ENCODE measurements around the gene CATSPER4. TPM values are rescaled to one million over a fixed set of nuclear protein-coding genes. Genes with fewer than 3 reads are reported as not detected.
A peak's percentile ranks its signal among the peaks of the same experiment; 100 is the strongest.

The CATSPER4 gene
- total and polyA plus RNA-seq, 2 of the 13 experiments (the other 11 are each of a cell fraction or from before 2014, with no cell fraction given) = not detected

DNA sequence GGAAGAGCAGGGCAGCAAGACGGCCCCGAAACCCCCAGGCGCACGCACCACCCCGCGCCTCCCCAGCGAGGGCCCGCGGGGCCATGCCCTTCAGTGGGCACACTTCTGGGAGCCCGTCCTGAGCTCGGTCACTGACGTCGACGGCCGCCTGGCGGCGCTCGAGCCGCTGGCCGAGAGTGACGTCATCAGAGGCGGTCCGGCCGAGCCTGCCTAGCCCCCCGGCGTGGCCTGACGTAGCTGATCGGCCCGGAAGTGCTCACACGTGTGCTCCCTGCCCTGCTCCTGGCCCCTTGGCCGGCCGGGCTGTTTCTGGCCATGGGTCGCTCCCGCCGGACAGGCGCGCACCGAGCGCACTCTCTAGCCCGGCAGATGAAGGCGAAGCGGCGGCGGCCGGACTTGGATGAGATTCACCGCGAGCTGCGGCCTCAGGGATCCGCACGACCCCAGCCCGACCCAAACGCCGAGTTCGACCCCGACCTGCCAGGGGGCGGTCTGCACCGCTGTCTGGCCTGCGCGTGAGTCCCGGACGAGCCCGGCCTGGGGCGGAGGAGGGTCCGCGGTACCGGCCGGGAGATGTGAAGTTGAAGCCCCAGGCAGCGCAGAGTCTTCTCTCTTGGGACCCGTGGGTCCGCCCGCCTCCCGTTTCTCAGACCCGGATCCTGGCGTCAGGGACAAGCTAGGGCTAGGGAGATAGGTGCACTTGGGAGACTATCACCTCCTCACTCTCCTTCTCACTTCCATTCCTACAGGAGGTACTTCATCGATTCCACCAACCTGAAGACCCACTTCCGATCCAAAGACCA lies 20.5 kb upstream of the CATSPER4 start, which contains the start of gene ZNF593 (continued):
- TF ChIP-seq NFAT5 (CRISPR knock-in tag; IDR thresholded peaks at IDR 0.05) = peak; percentile 56; the same call in 1 of the 2 replicates
- TF ChIP-seq, protein P1, sequence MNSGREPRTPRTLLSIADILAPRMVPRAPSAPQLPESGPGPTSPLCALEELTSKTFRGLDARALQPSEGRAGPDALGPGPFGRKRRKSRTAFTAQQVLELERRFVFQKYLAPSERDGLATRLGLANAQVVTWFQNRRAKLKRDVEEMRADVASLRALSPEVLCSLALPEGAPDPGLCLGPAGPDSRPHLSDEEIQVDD (CRISPR knock-in tag; IDR thresholded peaks at IDR 0.05; ENCODE audit: borderline replicate concordance) = peak; percentile 91; the same call in 1 of the 2 replicates
- TF ChIP-seq SMARCE1 (IDR thresholded peaks at IDR 0.05; ENCODE audit: borderline replicate concordance) = no peak
- TF ChIP-seq, protein P2, sequence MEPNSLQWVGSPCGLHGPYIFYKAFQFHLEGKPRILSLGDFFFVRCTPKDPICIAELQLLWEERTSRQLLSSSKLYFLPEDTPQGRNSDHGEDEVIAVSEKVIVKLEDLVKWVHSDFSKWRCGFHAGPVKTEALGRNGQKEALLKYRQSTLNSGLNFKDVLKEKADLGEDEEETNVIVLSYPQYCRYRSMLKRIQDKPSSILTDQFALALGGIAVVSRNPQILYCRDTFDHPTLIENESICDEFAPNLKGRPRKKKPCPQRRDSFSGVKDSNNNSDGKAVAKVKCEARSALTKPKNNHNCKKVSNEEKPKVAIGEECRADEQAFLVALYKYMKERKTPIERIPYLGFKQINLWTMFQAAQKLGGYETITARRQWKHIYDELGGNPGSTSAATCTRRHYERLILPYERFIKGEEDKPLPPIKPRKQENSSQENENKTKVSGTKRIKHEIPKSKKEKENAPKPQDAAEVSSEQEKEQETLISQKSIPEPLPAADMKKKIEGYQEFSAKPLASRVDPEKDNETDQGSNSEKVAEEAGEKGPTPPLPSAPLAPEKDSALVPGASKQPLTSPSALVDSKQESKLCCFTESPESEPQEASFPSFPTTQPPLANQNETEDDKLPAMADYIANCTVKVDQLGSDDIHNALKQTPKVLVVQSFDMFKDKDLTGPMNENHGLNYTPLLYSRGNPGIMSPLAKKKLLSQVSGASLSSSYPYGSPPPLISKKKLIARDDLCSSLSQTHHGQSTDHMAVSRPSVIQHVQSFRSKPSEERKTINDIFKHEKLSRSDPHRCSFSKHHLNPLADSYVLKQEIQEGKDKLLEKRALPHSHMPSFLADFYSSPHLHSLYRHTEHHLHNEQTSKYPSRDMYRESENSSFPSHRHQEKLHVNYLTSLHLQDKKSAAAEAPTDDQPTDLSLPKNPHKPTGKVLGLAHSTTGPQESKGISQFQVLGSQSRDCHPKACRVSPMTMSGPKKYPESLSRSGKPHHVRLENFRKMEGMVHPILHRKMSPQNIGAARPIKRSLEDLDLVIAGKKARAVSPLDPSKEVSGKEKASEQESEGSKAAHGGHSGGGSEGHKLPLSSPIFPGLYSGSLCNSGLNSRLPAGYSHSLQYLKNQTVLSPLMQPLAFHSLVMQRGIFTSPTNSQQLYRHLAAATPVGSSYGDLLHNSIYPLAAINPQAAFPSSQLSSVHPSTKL (CRISPR knock-in tag; IDR thresholded peaks at IDR 0.05) = peak; percentile 78
- peak; percentile 93; the same call in 1 of the 2 replicates for TF ChIP-seq ZNF580 (CRISPR knock-in tag; IDR thresholded peaks at IDR 0.05; ENCODE audit: borderline replicate concordance, low read depth)
- peak; percentile 76; the same call in 1 of the 2 replicates for TF ChIP-seq ZKSCAN5 (CRISPR knock-in tag; IDR thresholded peaks at IDR 0.05)
- TF ChIP-seq, protein P3, sequence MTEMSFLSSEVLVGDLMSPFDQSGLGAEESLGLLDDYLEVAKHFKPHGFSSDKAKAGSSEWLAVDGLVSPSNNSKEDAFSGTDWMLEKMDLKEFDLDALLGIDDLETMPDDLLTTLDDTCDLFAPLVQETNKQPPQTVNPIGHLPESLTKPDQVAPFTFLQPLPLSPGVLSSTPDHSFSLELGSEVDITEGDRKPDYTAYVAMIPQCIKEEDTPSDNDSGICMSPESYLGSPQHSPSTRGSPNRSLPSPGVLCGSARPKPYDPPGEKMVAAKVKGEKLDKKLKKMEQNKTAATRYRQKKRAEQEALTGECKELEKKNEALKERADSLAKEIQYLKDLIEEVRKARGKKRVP (CRISPR knock-in tag; IDR thresholded peaks at IDR 0.05) = peak in 1 of 2 experiments; percentile 72; a peak in 2 of 4 replicates
- peak; percentile 68; the same call in 1 of the 2 replicates for TF ChIP-seq CBFB (CRISPR knock-in tag; IDR thresholded peaks at IDR 0.05)
- TF ChIP-seq MLLT10 (CRISPR knock-in tag; IDR thresholded peaks at IDR 0.05) = no peak
- no peak for TF ChIP-seq ZNF17 (CRISPR knock-in tag; IDR thresholded peaks at IDR 0.05)
- peak; percentile 51; the same call in 1 of the 2 replicates for TF ChIP-seq ZNF362 (CRISPR knock-in tag; IDR thresholded peaks at IDR 0.05; ENCODE audit: borderline replicate concordance)
- TF ChIP-seq TARDBP (CRISPR knock-in tag; IDR thresholded peaks at IDR 0.05) = peak; percentile 95
- TF ChIP-seq, protein P4, sequence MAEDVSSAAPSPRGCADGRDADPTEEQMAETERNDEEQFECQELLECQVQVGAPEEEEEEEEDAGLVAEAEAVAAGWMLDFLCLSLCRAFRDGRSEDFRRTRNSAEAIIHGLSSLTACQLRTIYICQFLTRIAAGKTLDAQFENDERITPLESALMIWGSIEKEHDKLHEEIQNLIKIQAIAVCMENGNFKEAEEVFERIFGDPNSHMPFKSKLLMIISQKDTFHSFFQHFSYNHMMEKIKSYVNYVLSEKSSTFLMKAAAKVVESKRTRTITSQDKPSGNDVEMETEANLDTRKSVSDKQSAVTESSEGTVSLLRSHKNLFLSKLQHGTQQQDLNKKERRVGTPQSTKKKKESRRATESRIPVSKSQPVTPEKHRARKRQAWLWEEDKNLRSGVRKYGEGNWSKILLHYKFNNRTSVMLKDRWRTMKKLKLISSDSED (CRISPR knock-in tag; IDR thresholded peaks at IDR 0.05) = no peak
- TF ChIP-seq JUNB (CRISPR knock-in tag; IDR thresholded peaks at IDR 0.05; ENCODE audit: borderline replicate concordance) = no peak; the same call in 1 of the 2 replicates
